NCI-H1048 (cell line): Measurements from ENCODE around the gene LHFPL6.

Source experiments
- DNase-seq: peaks from one replicate; lab custom pipeline; 2025; lab: John Stamatoyannopoulos, UW

Gene LHFPL6

GRCh38 chr13:39462428-39462827, 140.6 kb downstream of the LHFPL6 start:
- DNase-seq = no peak

- no peak for DNase-seq
These were observed 141.2 kb downstream of the LHFPL6 start for GRCh38 chr13:39461685-39462266.

- DNase-seq = no peak
These were observed 145.7 kb downstream of the LHFPL6 start for GRCh38 chr13:39457274-39457673.

- no peak for DNase-seq
These were observed 147.3 kb downstream of the LHFPL6 start for GRCh38 chr13:39455521-39456175.

GRCh38 chr13:39452834-39453233, 150.2 kb downstream of the LHFPL6 start:
- DNase-seq = no peak

- no peak for DNase-seq
These were observed 150.6 kb downstream of the LHFPL6 start for GRCh38 chr13:39452417-39452816.

GRCh38 chr13:39451860-39452301, 151.1 kb downstream of the LHFPL6 start:
- no peak for DNase-seq

- DNase-seq = no peak
These were observed 151.7 kb downstream of the LHFPL6 start for GRCh38 chr13:39451301-39451700.

GRCh38 chr13:39450176-39450575, 152.8 kb downstream of the LHFPL6 start:
- DNase-seq = no peak

- DNase-seq = no peak
These were observed 154.2 kb downstream of the LHFPL6 start for GRCh38 chr13:39448834-39449233.

GRCh38 chr13:39446865-39447264, 156.1 kb downstream of the LHFPL6 start:
- DNase-seq = no peak

GRCh38 chr13:39444866-39445265, 158.1 kb downstream of the LHFPL6 start:
- no peak for DNase-seq

- DNase-seq = no peak
These were observed 169.3 kb downstream of the LHFPL6 start for GRCh38 chr13:39433651-39434050.

GRCh38 chr13:39432196-39432595, 170.8 kb downstream of the LHFPL6 start:
- no peak for DNase-seq

- no peak for DNase-seq
These were observed 180.0 kb downstream of the LHFPL6 start for GRCh38 chr13:39422845-39423565.

GRCh38 chr13:39419876-39420275, 183.1 kb downstream of the LHFPL6 start:
- no peak for DNase-seq

GRCh38 chr13:39419068-39419467, 183.9 kb downstream of the LHFPL6 start:
- DNase-seq = no peak

GRCh38 chr13:39418424-39418823, 184.6 kb downstream of the LHFPL6 start:
- DNase-seq = no peak

- DNase-seq = no peak
These were observed 185.3 kb downstream of the LHFPL6 start for GRCh38 chr13:39417643-39418042.

- no peak for DNase-seq
These were observed 185.9 kb downstream of the LHFPL6 start for GRCh38 chr13:39417131-39417530.

GRCh38 chr13:39415008-39415802, 187.8 kb downstream of the LHFPL6 start:
- DNase-seq = no peak

GRCh38 chr13:39414339-39414738, 188.7 kb downstream of the LHFPL6 start:
- no peak for DNase-seq
